WI38 (cell line): ENCODE measurements around the gene BCL7A.

Experiments used
- H3K4me3 ChIP-seq: 2 replicates; pipeline ENCODE4 v1.5.1; 2011; ENCODE audit warnings: low read depth, mild to moderate bottlenecking, control low read depth, low read length
- CTCF ChIP-seq: IDR thresholded peaks from 2 replicates; pipeline ENCODE4 v1.5.1; 2012; ENCODE audit warnings: low read depth, mild to moderate bottlenecking, control low read depth, low read length

BCL7A gene

GRCh38 chr12:121990692-121991603 is 30.7 kb upstream of the BCL7A start:
- no peak for TF ChIP-seq CTCF
- no peak overlapping the region for H3K4me3 ChIP-seq

GRCh38 chr12:121992059-121992879 is 29.4 kb upstream of the BCL7A start:
- TF ChIP-seq CTCF = no peak
- no peak overlapping the region for H3K4me3 ChIP-seq

GRCh38 chr12:121996050-121996944 is 25.4 kb upstream of the BCL7A start:
- no peak for TF ChIP-seq CTCF
- no peak overlapping the region; the same call in 1 of the 2 replicates for H3K4me3 ChIP-seq

- no peak overlapping the region for H3K4me3 ChIP-seq
- TF ChIP-seq CTCF = no peak
Observed at GRCh38 chr12:121996945-121997612, 24.6 kb upstream of the BCL7A start.

- no peak for TF ChIP-seq CTCF
- H3K4me3 ChIP-seq = no peak overlapping the region
Observed at GRCh38 chr12:122001466-122002209, 20.0 kb upstream of the BCL7A start.
